Right cardiac atrium (tissue), 5 donors: Measurements from ENCODE around the gene TAPBP. TPM values are rescaled to one million over a fixed set of nuclear protein-coding genes. Genes with fewer than 3 reads are reported as not detected.
A peak's percentile ranks its signal among the peaks of the same experiment; 100 is the strongest.
"Not testable (repeated sequence)": the region's sequence is repeated elsewhere in the genome, so short reads cannot be mapped to it uniquely, and the experiment has no call there.

ENCODE experiments used
- ATAC-seq, 2 donors: fragments of 200-7000 bp; cut with Tn5 transposase; one replicate each; pipeline versions ENCODE4 v1.8.0 to v1.9.1; 2020; ENCODE audit warnings: moderate library complexity in 2 of 2, mild to moderate bottlenecking in 1 of 2
- DNase-seq, 3 donors: peaks; one replicate each; pipeline ENCODE4 v3.0.0-alpha.2; 2020
- H3K27ac ChIP-seq: one replicate; pipeline ENCODE4 v1.5.1; 2013; ENCODE audit warnings: mild to moderate bottlenecking, low read length, control low read depth, moderate library complexity
- H3K27me3 ChIP-seq: one replicate; pipeline ENCODE4 v1.6.1; 2013; ENCODE audit not compliant: control insufficient read depth, insufficient read depth
- H3K4me1 ChIP-seq: one replicate; pipeline ENCODE4 v1.6.1; 2013; ENCODE audit warnings: low read length; ENCODE audit not compliant: control insufficient read depth, insufficient read depth
- H3K4me3 ChIP-seq: one replicate; pipeline ENCODE4 v1.5.1; 2013; ENCODE audit warnings: low read length, control low read depth
- H3K9me3 ChIP-seq: one replicate; pipeline ENCODE4 v1.6.1; 2013; ENCODE audit warnings: low read length; ENCODE audit not compliant: control insufficient read depth
- WGBS: extraction: QIAGEN DNeasy Blood & Tissue Kit; methylation state at CpG from one replicate; pipeline ENCODE4 v1.1.7; 2013; 5-methylcytosine and 5-hydroxymethylcytosine counted together
- intact Hi-C, 4 donors: fragments of 100-400 bp; cut with DNase I; formaldehyde crosslinking; loops; one replicate each; pipeline versions ENCODE4 v1.11.0 to v1.14.0; 2022 to 2023
- long read RNA-seq, 4 donors: library from polyadenylated mRNA; unstranded; transcript quantifications; one replicate each; pipeline ENCODE4 v2.0.0, GENCODE V29; 2020 to 2021
- polyA plus RNA-seq: library from polyadenylated mRNA; stranded (reverse); fragments of 200-250 nt; gene quantifications from one replicate; pipeline ENCODE4 v1.2.3, GENCODE V29; 2013
- total RNA-seq, 4 donors: library from RNA; stranded (reverse); fragmentation: NEBNext Ultra II Directional; extraction: Animal tissue kit (Norgen Biotek cat#: 25700); gene quantifications; one replicate each; pipeline ENCODE4 v1.2.1, GENCODE V29; 2021
- donor health status: healthy with polysubstance abuse.
- donor health status: DM: no; HTN: yes; CAD: no.
- donor health status: DM: no; HTN: no; CAD: no.
- donor health status: DM: no; HTN: yes; CAD: no; lungs with severe emphysema.
- donor health status: DM: yes; HTN: yes; CAD: no.

TAPBP gene
- total RNA-seq = 10 to 100 TPM; 85.1 to 91.6 (median 87.2) TPM
- 35.3 TPM for polyA plus RNA-seq
- long read RNA-seq, donor 1, transcript TAPBP-234 (8 exons, 3,759 nt) = major isoform, 33 of 92 reads
- long read RNA-seq, donor 1, partial matches to known transcripts = 32 of 92 reads
- long read RNA-seq, donor 1, other reads (novel, unspliced or antisense) = 24 of 92 reads
- long read RNA-seq, donor 2, transcript TAPBP-234 (8 exons, 3,759 nt) = major isoform, 37 of 79 reads
- long read RNA-seq, donor 2, partial matches to known transcripts = 18 of 79 reads
- long read RNA-seq, donor 2, other reads (novel, unspliced or antisense) = 22 of 79 reads
- long read RNA-seq, donor 3, transcript TAPBP-241 (7 exons, 1,299 nt) = minor isoform, 5 of 150 reads
- long read RNA-seq, donor 3, transcript TAPBP-234 (8 exons, 3,759 nt) = major isoform, 66 of 150 reads
- long read RNA-seq, donor 3, partial matches to known transcripts = 25 of 150 reads
- long read RNA-seq, donor 3, other reads (novel, unspliced or antisense) = 54 of 150 reads
- long read RNA-seq, donor 4, transcript TAPBP-234 (8 exons, 3,759 nt) = major isoform, 57 of 109 reads
- long read RNA-seq, donor 4, partial matches to known transcripts = 25 of 109 reads
- long read RNA-seq, donor 4, other reads (novel, unspliced or antisense) = 23 of 109 reads

- intact Hi-C loops = loop anchor here in 1 of 4 donors (2.0 kb wide), 1 partner anchor 15 kb away; the partner anchor contains the start of gene RGL2
Observed at GRCh38 chr6:33313709-33314514, at the start of gene TAPBP. TSS of gene TAPBP (minus strand) at chr6:33314078. CDS start at chr6:33314041, 37 bp downstream.

DNA sequence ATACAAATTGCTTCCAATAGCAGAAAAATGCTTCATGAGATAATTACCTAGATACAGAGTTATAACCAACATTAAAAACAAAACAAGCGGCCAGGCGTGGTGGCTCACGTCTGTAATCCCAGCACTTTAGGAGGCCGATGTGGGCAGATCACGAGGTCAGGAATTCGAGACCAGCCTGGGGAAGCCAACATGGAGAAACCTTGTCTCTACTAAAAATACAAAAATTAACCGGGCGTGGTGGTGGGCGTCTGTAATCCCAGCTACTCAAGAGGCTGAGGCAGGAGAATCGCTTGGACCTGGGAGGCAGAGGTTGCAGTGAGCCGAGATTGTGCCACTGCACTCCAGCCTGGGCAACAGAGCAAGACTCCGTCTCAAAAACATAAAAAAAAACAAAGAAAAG, 49.6 kb upstream of the TAPBP start:
- intact Hi-C loops, H3K4me3 ChIP-seq: not testable (repeated sequence)
- 79% methylated on average over 12 of the region's 12 CpGs for WGBS

More at GRCh38 chr6:33313709-33314514, at the start of gene TAPBP:
- peak within 1 kb of the TSS; percentile 84 for H3K4me3 ChIP-seq
- peak; percentile 59 to 81 (median 81) for DNase-seq
- H3K27me3 ChIP-seq = no peaks in the 10 kb centered on the region
- peak; percentile 8 to 21 for ATAC-seq
- H3K9me3 ChIP-seq = no peaks in the 10 kb centered on the region
- peaks cover 12% of the 10 kb centered on the region for H3K4me1 ChIP-seq
- WGBS = under 1% methylated on average over 47 of the region's 47 CpGs
- peak within 1 kb of the TSS; percentile 96 for H3K27ac ChIP-seq

GRCh38 chr6:33359331-33359730, 45.5 kb upstream of the TAPBP start:
- no peaks in the 10 kb centered on the region for H3K9me3 ChIP-seq
- no peaks in the 10 kb centered on the region for H3K27me3 ChIP-seq
- no peak overlapping the region for H3K27ac ChIP-seq
- no peak overlapping the region for H3K4me3 ChIP-seq
- no peak for DNase-seq
- intact Hi-C loops = no loop called here
- ATAC-seq = no peak
- H3K4me1 ChIP-seq = no peaks in the 10 kb centered on the region

More for the DNA sequence above, 49.6 kb upstream of the TAPBP start:
- not testable (repeated sequence) for ATAC-seq, H3K27me3 ChIP-seq, H3K27ac ChIP-seq, DNase-seq, H3K4me1 ChIP-seq, H3K9me3 ChIP-seq

GRCh38 chr6:33357160-33357871, 43.4 kb upstream of the TAPBP start:
- intact Hi-C loops, H3K4me3 ChIP-seq, H3K9me3 ChIP-seq, H3K27ac ChIP-seq, ATAC-seq, H3K27me3 ChIP-seq, H3K4me1 ChIP-seq, DNase-seq: not testable (repeated sequence)
- WGBS = 67% methylated on average over 13 of the region's 13 CpGs

DNA sequence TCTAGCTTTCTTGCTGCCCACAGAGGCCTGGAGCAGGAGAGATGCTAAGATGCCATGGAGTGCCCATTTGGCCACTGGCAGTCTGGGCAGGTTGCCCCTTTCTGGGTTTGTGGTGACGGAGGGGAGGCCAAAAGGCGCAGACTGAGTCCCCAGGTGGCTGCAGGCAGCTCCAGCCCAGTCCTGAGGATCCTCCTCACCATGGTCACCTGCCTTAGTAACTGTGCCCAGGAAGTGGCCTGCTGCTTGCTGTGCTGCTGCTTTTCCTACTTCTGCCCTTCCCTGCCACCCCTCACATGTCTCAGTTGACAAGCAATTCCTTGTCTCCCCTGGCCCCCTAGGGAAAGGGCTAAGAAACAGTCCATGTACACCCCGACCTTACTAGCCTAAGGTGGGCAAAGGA, 42.4 kb upstream of the TAPBP start:
- WGBS = 79% methylated on average over 3 of the region's 3 CpGs
- no peak for DNase-seq
- intact Hi-C loops = no loop called here
- no peak for ATAC-seq
- no peaks in the 10 kb centered on the region for H3K27me3 ChIP-seq
- no peak overlapping the region for H3K27ac ChIP-seq
- no peaks in the 10 kb centered on the region for H3K9me3 ChIP-seq
- no peak overlapping the region for H3K4me3 ChIP-seq
- no peaks in the 10 kb centered on the region for H3K4me1 ChIP-seq

- H3K4me3 ChIP-seq, H3K27ac ChIP-seq, H3K4me1 ChIP-seq, H3K9me3 ChIP-seq, H3K27me3 ChIP-seq, intact Hi-C loops, ATAC-seq, DNase-seq: not testable (repeated sequence)
- 88% methylated on average over 6 of the region's 6 CpGs for WGBS
Observed at GRCh38 chr6:33355860-33356259, 42.0 kb upstream of the TAPBP start.

- intact Hi-C loops = no loop called here
- DNase-seq (no peak), ATAC-seq (no peak)
- Histone ChIP-seq H3K27me3 (no peaks in the 10 kb centered on the region), H3K27ac (no peak overlapping the region), H3K9me3 (no peaks in the 10 kb centered on the region), H3K4me1 (no peaks in the 10 kb centered on the region), H3K4me3 (no peak overlapping the region)
- 81% methylated on average over 5 of the region's 5 CpGs for WGBS
Observed at GRCh38 chr6:33347816-33348215, 33.9 kb upstream of the TAPBP start.

GRCh38 chr6:33346972-33347371, 33.1 kb upstream of the TAPBP start:
- H3K4me3 ChIP-seq, DNase-seq, ATAC-seq, H3K9me3 ChIP-seq, H3K27ac ChIP-seq, H3K27me3 ChIP-seq, H3K4me1 ChIP-seq, intact Hi-C loops: not testable (repeated sequence)
- 88% methylated on average over 5 of the region's 5 CpGs for WGBS

DNA sequence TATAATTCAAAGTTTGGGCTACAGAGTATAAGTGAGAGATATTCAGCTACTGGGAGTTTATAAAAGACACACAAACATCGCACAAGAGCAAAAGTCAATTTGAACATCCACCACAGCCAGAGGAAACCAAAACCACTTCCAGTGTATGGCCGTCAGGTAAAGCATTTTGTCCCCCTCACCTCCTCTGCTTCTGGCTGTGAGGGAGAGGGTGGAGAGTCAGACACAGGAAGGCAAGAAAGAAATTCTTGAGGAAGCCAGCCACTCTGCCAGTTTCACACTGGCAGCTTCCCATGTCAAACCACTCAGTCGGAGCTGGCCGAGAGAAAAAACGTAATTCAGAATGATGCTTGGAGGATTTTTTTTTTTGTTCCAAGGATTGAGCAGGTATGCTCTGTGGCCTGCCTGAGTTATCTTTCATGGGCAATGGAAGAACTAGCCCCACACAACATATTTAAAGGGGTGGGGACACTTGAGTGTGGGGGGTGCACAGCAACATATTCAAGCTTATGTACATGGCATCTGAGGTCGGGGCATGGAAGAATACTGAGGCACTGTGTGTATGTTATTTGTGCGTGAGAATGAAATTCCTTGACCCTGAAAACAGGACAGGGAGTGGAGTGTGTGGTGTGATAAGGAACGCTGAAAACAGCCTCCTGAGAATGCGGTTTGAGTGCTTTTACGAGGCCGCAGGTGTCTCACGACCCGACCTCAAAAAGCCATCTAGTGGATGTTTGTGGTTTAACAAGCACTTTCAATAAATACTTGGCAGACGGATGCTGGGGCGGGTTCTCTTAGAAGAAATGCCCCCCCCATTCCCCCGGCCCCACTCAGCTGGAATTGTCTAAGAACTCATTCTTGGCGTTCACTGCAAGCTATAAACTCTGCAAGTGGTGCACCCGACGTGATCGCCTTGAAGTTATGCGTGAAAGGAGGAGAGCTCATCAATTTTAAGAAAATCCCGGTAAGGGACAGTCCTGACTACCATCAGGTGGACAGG, 31.1 kb upstream of the TAPBP start:
- intact Hi-C loops = no loop called here
- Histone ChIP-seq H3K4me1 (no peaks in the 10 kb centered on the region), H3K9me3 (no peaks in the 10 kb centered on the region), H3K4me3 (no peak overlapping the region), H3K27ac (no peak overlapping the region), H3K27me3 (no peaks in the 10 kb centered on the region)
- WGBS = 22% methylated on average over 22 of the region's 22 CpGs
- ATAC-seq = peak; percentile 56 to 69
- peak; percentile 58 to 84 (median 73) for DNase-seq
